ENCODE measurements around the gene FARS2.

DNA sequence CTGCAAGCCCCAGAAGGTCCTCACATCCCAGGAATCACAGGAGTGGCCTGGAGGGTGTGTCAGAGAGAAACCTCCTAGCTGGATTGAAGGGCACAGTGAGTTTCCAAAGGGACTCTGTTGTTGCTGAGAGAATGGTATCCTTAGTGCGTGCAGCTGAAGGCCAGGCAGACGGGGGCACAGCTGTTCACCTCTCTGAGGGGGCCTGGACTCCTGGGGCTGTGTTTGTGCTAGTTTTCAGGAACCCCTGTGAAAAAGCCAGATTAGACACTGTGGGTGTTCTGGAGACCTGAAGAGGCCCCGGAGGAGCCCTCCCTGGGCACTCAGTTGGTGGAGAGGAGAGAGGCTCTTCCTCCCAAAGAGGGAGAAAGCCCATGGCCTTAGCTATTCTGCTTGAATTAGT lies 223.4 kb downstream of the FARS2 start:
- TF ChIP-seq, protein P1, sequence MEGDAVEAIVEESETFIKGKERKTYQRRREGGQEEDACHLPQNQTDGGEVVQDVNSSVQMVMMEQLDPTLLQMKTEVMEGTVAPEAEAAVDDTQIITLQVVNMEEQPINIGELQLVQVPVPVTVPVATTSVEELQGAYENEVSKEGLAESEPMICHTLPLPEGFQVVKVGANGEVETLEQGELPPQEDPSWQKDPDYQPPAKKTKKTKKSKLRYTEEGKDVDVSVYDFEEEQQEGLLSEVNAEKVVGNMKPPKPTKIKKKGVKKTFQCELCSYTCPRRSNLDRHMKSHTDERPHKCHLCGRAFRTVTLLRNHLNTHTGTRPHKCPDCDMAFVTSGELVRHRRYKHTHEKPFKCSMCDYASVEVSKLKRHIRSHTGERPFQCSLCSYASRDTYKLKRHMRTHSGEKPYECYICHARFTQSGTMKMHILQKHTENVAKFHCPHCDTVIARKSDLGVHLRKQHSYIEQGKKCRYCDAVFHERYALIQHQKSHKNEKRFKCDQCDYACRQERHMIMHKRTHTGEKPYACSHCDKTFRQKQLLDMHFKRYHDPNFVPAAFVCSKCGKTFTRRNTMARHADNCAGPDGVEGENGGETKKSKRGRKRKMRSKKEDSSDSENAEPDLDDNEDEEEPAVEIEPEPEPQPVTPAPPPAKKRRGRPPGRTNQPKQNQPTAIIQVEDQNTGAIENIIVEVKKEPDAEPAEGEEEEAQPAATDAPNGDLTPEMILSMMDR (conservative IDR thresholded peaks at IDR 0.05 in 1 of 2, IDR thresholded peaks at IDR 0.05 in 1 of 2; ENCODE audit: low read depth in 1 of 2, low read length in 2 of 2): no peak
- no peak for TF ChIP-seq EZH2 (IDR thresholded peaks at IDR 0.05; ENCODE audit: low read length, missing control alignments)

Data from fibroblast of lung (primary cell).